ENCODE measurements around the gene NKIRAS1. TPM values are rescaled to one million over a fixed set of nuclear protein-coding genes. Genes with fewer than 3 reads are reported as not detected.

Gene NKIRAS1
- total RNA-seq, 1 donor from 2014 or later, result 13.2 TPM

DNA sequence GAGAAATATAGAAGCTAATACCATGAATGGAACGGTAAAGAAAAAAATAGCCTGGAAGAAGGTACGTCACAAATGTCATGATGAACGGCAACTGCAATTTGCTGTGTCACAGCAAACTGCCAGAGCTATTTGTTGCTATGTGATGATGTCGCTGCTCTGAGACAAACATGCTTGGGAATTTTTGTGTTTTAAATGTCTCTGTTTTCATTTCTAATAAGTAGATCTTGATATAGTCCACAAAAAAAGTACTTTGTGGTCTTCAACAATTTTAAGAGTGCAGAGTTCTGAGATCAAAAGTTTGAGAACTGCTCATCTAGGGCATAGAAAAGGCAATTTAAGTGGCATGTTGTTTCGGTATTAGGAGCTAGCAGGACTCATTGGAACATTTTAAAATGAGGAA lies 24.0 kb upstream of the NKIRAS1 start:
- H3K4me1 Mint-ChIP-seq (ENCODE audit: low read depth), result peaks cover 8% of the 10 kb centered on the region
- H3K9me3 Mint-ChIP-seq (ENCODE audit: low read depth), result no peaks in the 10 kb centered on the region
- no peak overlapping the region for H3K4me3 Mint-ChIP-seq (ENCODE audit: unreplicated experiment)
- TF ChIP-seq, protein P1, sequence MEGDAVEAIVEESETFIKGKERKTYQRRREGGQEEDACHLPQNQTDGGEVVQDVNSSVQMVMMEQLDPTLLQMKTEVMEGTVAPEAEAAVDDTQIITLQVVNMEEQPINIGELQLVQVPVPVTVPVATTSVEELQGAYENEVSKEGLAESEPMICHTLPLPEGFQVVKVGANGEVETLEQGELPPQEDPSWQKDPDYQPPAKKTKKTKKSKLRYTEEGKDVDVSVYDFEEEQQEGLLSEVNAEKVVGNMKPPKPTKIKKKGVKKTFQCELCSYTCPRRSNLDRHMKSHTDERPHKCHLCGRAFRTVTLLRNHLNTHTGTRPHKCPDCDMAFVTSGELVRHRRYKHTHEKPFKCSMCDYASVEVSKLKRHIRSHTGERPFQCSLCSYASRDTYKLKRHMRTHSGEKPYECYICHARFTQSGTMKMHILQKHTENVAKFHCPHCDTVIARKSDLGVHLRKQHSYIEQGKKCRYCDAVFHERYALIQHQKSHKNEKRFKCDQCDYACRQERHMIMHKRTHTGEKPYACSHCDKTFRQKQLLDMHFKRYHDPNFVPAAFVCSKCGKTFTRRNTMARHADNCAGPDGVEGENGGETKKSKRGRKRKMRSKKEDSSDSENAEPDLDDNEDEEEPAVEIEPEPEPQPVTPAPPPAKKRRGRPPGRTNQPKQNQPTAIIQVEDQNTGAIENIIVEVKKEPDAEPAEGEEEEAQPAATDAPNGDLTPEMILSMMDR (IDR thresholded peaks at IDR 0.05), result no peak
- no peaks in the 10 kb centered on the region for H3K36me3 Mint-ChIP-seq (ENCODE audit: low read depth)
- DNase-seq (ENCODE audit: low spot score), result no peak
- no peak overlapping the region for H3K27ac Mint-ChIP-seq (ENCODE audit: unreplicated experiment)
- H3K27me3 Mint-ChIP-seq (ENCODE audit: low read depth), result no peaks in the 10 kb centered on the region

DNA sequence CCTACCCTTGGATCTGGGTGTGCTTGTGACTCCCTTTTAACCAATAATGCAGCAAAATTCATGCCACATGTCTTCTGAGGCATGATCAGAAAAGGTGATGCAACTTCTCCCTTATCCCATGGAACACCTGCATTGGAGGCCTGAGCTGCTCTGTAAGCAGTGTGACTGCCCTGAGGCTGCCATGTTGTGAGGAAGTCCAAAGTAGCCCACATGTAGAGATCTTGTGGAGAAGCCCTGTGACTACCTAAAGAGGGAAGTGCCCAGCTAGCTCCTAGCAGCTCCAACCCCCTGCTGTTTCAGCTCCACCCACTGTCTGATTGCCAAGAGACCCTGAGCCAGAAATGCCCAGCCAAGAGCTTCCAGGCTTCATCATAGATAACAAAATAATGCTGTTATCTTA lies 21.9 kb upstream of the NKIRAS1 start:
- TF ChIP-seq, protein P1 (IDR thresholded peaks at IDR 0.05), result no peak
- Mint-ChIP-seq H3K4me1 (ENCODE audit: low read depth) (no peaks in the 10 kb centered on the region), H3K27me3 (ENCODE audit: low read depth) (no peaks in the 10 kb centered on the region), H3K27ac (ENCODE audit: unreplicated experiment) (no peak overlapping the region), H3K9me3 (ENCODE audit: low read depth) (no peaks in the 10 kb centered on the region), H3K36me3 (ENCODE audit: low read depth) (no peaks in the 10 kb centered on the region), H3K4me3 (ENCODE audit: unreplicated experiment) (no peak overlapping the region)
- no peak for DNase-seq (ENCODE audit: low spot score)

DNA sequence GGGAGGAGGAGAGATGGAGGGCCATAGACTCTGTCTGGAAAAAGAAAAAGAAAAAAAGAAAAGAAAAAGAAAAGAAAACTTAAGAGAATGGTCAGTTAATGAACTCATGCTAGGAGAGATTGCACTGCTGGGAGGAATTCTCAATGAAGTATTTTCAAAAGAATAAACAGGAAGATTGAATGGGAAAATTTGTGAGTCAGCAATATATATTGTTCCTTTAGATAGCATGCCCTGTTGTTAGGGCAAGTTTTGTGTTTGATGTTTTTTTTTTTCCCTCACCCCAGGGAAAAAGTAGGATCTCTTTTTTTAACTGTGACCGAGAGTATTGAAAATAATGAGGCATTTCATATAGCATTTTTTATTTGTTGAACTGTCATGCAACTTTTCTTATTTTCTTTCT lies 20.5 kb upstream of the NKIRAS1 start:
- no peaks in the 10 kb centered on the region for H3K27me3 Mint-ChIP-seq (ENCODE audit: low read depth)
- H3K36me3 Mint-ChIP-seq (ENCODE audit: low read depth), result no peaks in the 10 kb centered on the region
- H3K9me3 Mint-ChIP-seq (ENCODE audit: low read depth), result no peaks in the 10 kb centered on the region
- H3K4me1 Mint-ChIP-seq (ENCODE audit: low read depth), result no peaks in the 10 kb centered on the region
- no peak for DNase-seq (ENCODE audit: low spot score)
- H3K27ac Mint-ChIP-seq (ENCODE audit: unreplicated experiment), result no peak overlapping the region
- TF ChIP-seq, protein P1 (IDR thresholded peaks at IDR 0.05), result no peak
- H3K4me3 Mint-ChIP-seq (ENCODE audit: unreplicated experiment), result no peak overlapping the region

DNA sequence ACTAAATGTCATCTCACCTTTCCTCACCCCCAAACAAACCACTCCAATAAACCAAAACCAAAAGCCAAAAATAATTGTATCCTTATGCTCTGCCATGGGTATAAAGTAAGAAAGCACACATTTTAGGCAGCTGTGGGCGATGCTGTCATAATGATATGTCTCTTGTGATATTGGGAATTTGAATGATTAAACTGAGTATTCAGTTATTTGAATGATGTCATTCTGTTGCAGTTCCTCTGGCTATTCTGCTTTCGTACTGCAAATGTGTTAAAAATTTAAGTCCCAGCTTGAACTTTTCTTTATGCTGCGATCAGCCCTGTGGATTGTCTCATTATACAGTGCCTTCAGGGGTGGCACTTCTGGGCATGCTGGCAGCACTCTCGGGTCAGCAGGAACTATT lies 17.5 kb upstream of the NKIRAS1 start:
- no peaks in the 10 kb centered on the region for H3K9me3 Mint-ChIP-seq (ENCODE audit: low read depth)
- TF ChIP-seq, protein P1 (IDR thresholded peaks at IDR 0.05), result no peak
- H3K4me3 Mint-ChIP-seq (ENCODE audit: unreplicated experiment), result no peak overlapping the region
- H3K36me3 Mint-ChIP-seq (ENCODE audit: low read depth), result no peaks in the 10 kb centered on the region
- H3K27ac Mint-ChIP-seq (ENCODE audit: unreplicated experiment), result no peak overlapping the region
- DNase-seq (ENCODE audit: low spot score), result no peak
- H3K4me1 Mint-ChIP-seq (ENCODE audit: low read depth), result no peaks in the 10 kb centered on the region
- no peaks in the 10 kb centered on the region for H3K27me3 Mint-ChIP-seq (ENCODE audit: low read depth)

DNA sequence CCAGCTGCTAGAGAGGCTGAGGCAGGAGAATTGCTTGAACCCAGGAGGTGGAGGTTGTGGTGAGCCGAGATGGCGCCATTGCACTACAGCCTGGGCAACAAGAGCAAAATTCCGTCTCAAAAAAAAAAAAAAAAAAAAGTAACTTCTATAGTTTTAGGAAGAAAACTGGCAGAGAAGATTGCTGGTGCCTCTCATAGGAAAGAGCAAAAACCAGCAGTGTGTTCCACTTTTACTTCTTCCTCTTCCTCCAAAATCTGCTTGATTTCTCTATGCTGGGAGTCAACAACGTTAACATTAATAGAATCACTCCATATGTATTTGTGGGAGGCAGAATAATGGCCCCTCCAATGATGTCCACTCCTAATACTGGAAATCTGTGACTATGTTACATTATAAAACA lies 15.8 kb upstream of the NKIRAS1 start:
- TF ChIP-seq, protein P1 (IDR thresholded peaks at IDR 0.05), result no peak
- H3K27ac Mint-ChIP-seq (ENCODE audit: unreplicated experiment), result no peak overlapping the region
- H3K27me3 Mint-ChIP-seq (ENCODE audit: low read depth), result no peaks in the 10 kb centered on the region
- DNase-seq (ENCODE audit: low spot score), result no peak
- no peak overlapping the region for H3K4me3 Mint-ChIP-seq (ENCODE audit: unreplicated experiment)
- H3K4me1 Mint-ChIP-seq (ENCODE audit: low read depth), result no peaks in the 10 kb centered on the region
- no peaks in the 10 kb centered on the region for H3K36me3 Mint-ChIP-seq (ENCODE audit: low read depth)
- H3K9me3 Mint-ChIP-seq (ENCODE audit: low read depth), result no peaks in the 10 kb centered on the region

Data from chondrocyte (in vitro differentiated cells).